WTC11 (cell line): ENCODE measurements around the gene VAV2. TPM values are rescaled to one million over a fixed set of nuclear protein-coding genes. Genes with fewer than 3 reads are reported as not detected.

ENCODE experiments used
- ATAC-seq: fragments of 200-7000 bp; cut with Tn5 transposase; 2 replicates; pipeline ENCODE4 v1.10.0; 2021; ENCODE audit warnings: mild to moderate bottlenecking, moderate library complexity
- CTCF ChIA-PET: fragments of 300-600 bp; sonication (Branson Sonifier 250); formaldehyde crosslinking; loops from one replicate; lab custom pipeline; 2021; ENCODE audit warnings: antibody characterized with exemption; lab: Charles Lee
- POLR2A ChIA-PET: fragments of 350-600 bp; sonication (Branson Sonifier 250); formaldehyde crosslinking; loops from one replicate; lab custom pipeline; 2021; ENCODE audit warnings: antibody characterized with exemption; lab: Charles Lee
- DNase-seq: peaks from one replicate; pipeline ENCODE4 v3.0.0; 2021; ENCODE audit warnings: low spot score
- H3K27ac Mint-ChIP-seq: 2 replicates; pipeline ENCODE4 v1.8.0; 2021; ENCODE audit warnings: mixed read lengths
- H3K27me3 Mint-ChIP-seq: 2 replicates; pipeline ENCODE4 v1.8.0; 2021; ENCODE audit warnings: low read depth, mild to moderate bottlenecking, moderate library complexity, mixed read lengths
- H3K36me3 Mint-ChIP-seq: 2 replicates; pipeline ENCODE4 v1.8.0; 2021; ENCODE audit warnings: mixed read lengths
- H3K4me1 Mint-ChIP-seq: 2 replicates; pipeline ENCODE4 v1.8.0; 2022; ENCODE audit warnings: mixed read lengths
- H3K4me3 Mint-ChIP-seq: 2 replicates; pipeline ENCODE4 v1.8.0; 2021; ENCODE audit warnings: mild to moderate bottlenecking, moderate library complexity, mixed read lengths
- H3K9me3 Mint-ChIP-seq: 2 replicates; pipeline ENCODE4 v1.8.0; 2021; ENCODE audit warnings: mixed read lengths
- AR ChIP-seq: fragments of 250-450 bp; sonication (Bioruptor Pico); IDR thresholded peaks from 2 replicates; pipeline ENCODE4 v1.9.0; 2021; ENCODE audit warnings: mild to moderate bottlenecking
- ATF6 ChIP-seq: sonication (generic); formaldehyde crosslinking; IDR thresholded peaks from 2 replicates; pipeline ENCODE4 v1.8.1; 2023; ENCODE audit warnings: mild to moderate bottlenecking, missing genetic modification reagents
- HMGA2 ChIP-seq: fragments of 250-450 bp; sonication (Bioruptor Pico); IDR thresholded peaks from 2 replicates; pipeline ENCODE4 v1.4.0; 2021; ENCODE audit warnings: mild to moderate bottlenecking, moderate library complexity
- KAT7 ChIP-seq: sonication (generic); formaldehyde crosslinking; IDR thresholded peaks from 2 replicates; pipeline ENCODE4 v1.8.1; 2023; ENCODE audit warnings: missing genetic modification reagents, mild to moderate bottlenecking, borderline replicate concordance
- MLX ChIP-seq: sonication (generic); formaldehyde crosslinking; IDR thresholded peaks from 2 replicates; pipeline ENCODE4 v1.8.1; 2023; ENCODE audit warnings: mild to moderate bottlenecking, missing genetic modification reagents, moderate library complexity
- SMAD3 ChIP-seq: sonication (generic); formaldehyde crosslinking; IDR thresholded peaks from 2 replicates; pipeline ENCODE4 v1.8.0; 2022; ENCODE audit warnings: missing genetic modification reagents, mild to moderate bottlenecking, borderline replicate concordance
- TEAD4 ChIP-seq: sonication (generic); formaldehyde crosslinking; IDR thresholded peaks from 2 replicates; pipeline ENCODE4 v1.8.0; 2022; ENCODE audit warnings: mild to moderate bottlenecking, missing genetic modification reagents
- ZNF219 ChIP-seq: sonication (generic); formaldehyde crosslinking; IDR thresholded peaks from 2 replicates; pipeline ENCODE4 v1.8.0; 2023; ENCODE audit warnings: missing genetic modification reagents, mild to moderate bottlenecking, borderline replicate concordance
- ZNF396 ChIP-seq: fragments of 250-450 bp; sonication (Bioruptor Pico); IDR thresholded peaks from 2 replicates; pipeline ENCODE4 v1.8.0; 2021; ENCODE audit warnings: mild to moderate bottlenecking, moderate library complexity, borderline replicate concordance
- ZNF671 ChIP-seq: fragments of 250-450 bp; sonication (Bioruptor Pico); IDR thresholded peaks from 2 replicates; pipeline ENCODE4 v1.8.0; 2021; ENCODE audit warnings: mild to moderate bottlenecking
- total RNA-seq: library from RNA; stranded (reverse); gene quantifications from 3 replicates; pipeline ENCODE4 v1.2.3, GENCODE V29; 2021
- TF ChIP-seq, protein P1 (sequence below): sonication (generic); formaldehyde crosslinking; conservative IDR thresholded peaks from 2 replicates; pipeline ENCODE4 v1.8.1; 2023; ENCODE audit warnings: mild to moderate bottlenecking, low read depth, missing genetic modification reagents, moderate library complexity
- TF ChIP-seq, protein P2 (sequence below): sonication (generic); formaldehyde crosslinking; IDR thresholded peaks from 2 replicates; pipeline ENCODE4 v1.8.0; 2023; ENCODE audit warnings: missing genetic modification reagents, mild to moderate bottlenecking, borderline replicate concordance
- TF ChIP-seq, protein P3 (sequence below): sonication (generic); formaldehyde crosslinking; IDR thresholded peaks from 2 replicates; pipeline ENCODE4 v1.8.1; 2023; ENCODE audit warnings: mild to moderate bottlenecking, moderate library complexity, missing genetic modification reagents

Gene VAV2
- total RNA-seq, 1 experiment from 2014 or later: 39.7 TPM

- no peak for ATAC-seq
- TF ChIP-seq ATF6 (CRISPR knock-in tag): no peak
- TF ChIP-seq, protein P1, sequence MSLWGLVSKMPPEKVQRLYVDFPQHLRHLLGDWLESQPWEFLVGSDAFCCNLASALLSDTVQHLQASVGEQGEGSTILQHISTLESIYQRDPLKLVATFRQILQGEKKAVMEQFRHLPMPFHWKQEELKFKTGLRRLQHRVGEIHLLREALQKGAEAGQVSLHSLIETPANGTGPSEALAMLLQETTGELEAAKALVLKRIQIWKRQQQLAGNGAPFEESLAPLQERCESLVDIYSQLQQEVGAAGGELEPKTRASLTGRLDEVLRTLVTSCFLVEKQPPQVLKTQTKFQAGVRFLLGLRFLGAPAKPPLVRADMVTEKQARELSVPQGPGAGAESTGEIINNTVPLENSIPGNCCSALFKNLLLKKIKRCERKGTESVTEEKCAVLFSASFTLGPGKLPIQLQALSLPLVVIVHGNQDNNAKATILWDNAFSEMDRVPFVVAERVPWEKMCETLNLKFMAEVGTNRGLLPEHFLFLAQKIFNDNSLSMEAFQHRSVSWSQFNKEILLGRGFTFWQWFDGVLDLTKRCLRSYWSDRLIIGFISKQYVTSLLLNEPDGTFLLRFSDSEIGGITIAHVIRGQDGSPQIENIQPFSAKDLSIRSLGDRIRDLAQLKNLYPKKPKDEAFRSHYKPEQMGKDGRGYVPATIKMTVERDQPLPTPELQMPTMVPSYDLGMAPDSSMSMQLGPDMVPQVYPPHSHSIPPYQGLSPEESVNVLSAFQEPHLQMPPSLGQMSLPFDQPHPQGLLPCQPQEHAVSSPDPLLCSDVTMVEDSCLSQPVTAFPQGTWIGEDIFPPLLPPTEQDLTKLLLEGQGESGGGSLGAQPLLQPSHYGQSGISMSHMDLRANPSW (CRISPR knock-in tag): no peak
- TF ChIP-seq MLX (CRISPR knock-in tag): no peak
- TF ChIP-seq SMAD3 (CRISPR knock-in tag): no peak
- no peak for TF ChIP-seq TEAD4
- TF ChIP-seq, protein P2, sequence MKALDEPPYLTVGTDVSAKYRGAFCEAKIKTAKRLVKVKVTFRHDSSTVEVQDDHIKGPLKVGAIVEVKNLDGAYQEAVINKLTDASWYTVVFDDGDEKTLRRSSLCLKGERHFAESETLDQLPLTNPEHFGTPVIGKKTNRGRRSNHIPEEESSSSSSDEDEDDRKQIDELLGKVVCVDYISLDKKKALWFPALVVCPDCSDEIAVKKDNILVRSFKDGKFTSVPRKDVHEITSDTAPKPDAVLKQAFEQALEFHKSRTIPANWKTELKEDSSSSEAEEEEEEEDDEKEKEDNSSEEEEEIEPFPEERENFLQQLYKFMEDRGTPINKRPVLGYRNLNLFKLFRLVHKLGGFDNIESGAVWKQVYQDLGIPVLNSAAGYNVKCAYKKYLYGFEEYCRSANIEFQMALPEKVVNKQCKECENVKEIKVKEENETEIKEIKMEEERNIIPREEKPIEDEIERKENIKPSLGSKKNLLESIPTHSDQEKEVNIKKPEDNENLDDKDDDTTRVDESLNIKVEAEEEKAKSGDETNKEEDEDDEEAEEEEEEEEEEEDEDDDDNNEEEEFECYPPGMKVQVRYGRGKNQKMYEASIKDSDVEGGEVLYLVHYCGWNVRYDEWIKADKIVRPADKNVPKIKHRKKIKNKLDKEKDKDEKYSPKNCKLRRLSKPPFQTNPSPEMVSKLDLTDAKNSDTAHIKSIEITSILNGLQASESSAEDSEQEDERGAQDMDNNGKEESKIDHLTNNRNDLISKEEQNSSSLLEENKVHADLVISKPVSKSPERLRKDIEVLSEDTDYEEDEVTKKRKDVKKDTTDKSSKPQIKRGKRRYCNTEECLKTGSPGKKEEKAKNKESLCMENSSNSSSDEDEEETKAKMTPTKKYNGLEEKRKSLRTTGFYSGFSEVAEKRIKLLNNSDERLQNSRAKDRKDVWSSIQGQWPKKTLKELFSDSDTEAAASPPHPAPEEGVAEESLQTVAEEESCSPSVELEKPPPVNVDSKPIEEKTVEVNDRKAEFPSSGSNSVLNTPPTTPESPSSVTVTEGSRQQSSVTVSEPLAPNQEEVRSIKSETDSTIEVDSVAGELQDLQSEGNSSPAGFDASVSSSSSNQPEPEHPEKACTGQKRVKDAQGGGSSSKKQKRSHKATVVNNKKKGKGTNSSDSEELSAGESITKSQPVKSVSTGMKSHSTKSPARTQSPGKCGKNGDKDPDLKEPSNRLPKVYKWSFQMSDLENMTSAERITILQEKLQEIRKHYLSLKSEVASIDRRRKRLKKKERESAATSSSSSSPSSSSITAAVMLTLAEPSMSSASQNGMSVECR (CRISPR knock-in tag): no peak
- no peak for TF ChIP-seq AR (CRISPR knock-in tag)
- no peak for TF ChIP-seq HMGA2
- no peak for TF ChIP-seq KAT7 (CRISPR knock-in tag)
- TF ChIP-seq ZNF671 (CRISPR knock-in tag): no peak
- TF ChIP-seq ZNF396: no peak
- TF ChIP-seq ZNF219 (CRISPR knock-in tag): no peak
- TF ChIP-seq, protein P3, sequence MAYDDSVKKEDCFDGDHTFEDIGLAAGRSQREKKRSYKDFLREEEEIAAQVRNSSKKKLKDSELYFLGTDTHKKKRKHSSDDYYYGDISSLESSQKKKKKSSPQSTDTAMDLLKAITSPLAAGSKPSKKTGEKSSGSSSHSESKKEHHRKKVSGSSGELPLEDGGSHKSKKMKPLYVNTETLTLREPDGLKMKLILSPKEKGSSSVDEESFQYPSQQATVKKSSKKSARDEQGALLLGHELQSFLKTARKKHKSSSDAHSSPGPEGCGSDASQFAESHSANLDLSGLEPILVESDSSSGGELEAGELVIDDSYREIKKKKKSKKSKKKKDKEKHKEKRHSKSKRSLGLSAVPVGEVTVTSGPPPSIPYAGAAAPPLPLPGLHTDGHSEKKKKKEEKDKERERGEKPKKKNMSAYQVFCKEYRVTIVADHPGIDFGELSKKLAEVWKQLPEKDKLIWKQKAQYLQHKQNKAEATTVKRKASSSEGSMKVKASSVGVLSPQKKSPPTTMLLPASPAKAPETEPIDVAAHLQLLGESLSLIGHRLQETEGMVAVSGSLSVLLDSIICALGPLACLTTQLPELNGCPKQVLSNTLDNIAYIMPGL (CRISPR knock-in tag): no peak
- DNase-seq: no peak
- Mint-ChIP-seq H3K27ac (no peak overlapping the region), H3K4me1 (peaks cover 31% of the 10 kb centered on the region), H3K27me3 (peaks cover 4% of the 10 kb centered on the region; the same call in 1 of the 2 replicates), H3K4me3 (peak overlapping the region; percentile 46; the same call in 1 of the 2 replicates), H3K36me3 (no peaks in the 10 kb centered on the region), H3K9me3 (peaks cover 3% of the 10 kb centered on the region; the same call in 1 of the 2 replicates)
- ChIA-PET POLR2A (interaction anchor here (0.7 kb wide), 2 partner anchors 23 to 83 kb away, joined by 3 to 4 read pairs; no protein-coding TSS in a partner anchor), CTCF (interaction anchor here (0.6 to 1.9 kb wide), 15 partner anchors 9 to 564 kb away, joined by 3 to 12 read pairs (median 4); partner anchors contain the start of genes BRD3OS and CACFD1)
Observed at GRCh38 chr9:133738640-133739225, 253.4 kb downstream of the VAV2 start.
